ENCODE results near the gene RAB14. TPM values are rescaled to one million over a fixed set of nuclear protein-coding genes. Genes with fewer than 3 reads are reported as not detected.

The RAB14 gene
- total and polyA plus RNA-seq, 10 of the 15 experiments (the other 5 are each of a cell fraction or from before 2014, with no cell fraction given) = 16.7 to 59.9 (median 25.4) TPM

DNA sequence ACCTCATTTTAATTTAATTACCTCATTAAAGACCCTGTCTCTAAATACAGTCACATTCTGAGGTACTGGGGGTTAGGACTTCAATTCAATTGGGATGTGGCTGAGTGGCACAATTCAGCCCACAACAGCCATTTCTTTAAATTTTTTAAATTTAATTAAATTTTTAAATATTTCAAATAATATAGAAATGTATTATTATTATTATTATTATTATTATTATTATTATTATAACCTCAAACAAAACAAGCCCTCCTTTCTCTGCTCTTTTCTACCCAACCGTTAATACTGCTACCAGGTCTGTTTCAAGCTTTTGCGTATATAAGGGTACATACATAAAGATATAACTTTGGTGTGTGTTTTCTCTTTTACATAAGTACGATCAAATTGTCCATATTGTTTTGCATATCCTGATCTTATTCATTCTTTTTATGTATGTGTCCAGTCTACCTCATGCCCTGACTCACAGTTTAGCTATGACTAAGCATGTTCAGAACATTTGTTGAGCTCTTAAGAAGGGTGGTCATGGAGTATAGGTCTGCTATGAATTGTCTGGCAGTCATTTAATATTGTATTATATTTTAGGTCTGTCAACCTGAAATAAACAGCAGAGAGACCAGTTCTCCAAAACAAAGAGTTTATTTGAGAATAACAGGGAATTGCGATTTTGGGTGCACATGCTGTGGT, 16.1 kb upstream of the RAB14 start (continued):
- TF ChIP-seq, protein P1, sequence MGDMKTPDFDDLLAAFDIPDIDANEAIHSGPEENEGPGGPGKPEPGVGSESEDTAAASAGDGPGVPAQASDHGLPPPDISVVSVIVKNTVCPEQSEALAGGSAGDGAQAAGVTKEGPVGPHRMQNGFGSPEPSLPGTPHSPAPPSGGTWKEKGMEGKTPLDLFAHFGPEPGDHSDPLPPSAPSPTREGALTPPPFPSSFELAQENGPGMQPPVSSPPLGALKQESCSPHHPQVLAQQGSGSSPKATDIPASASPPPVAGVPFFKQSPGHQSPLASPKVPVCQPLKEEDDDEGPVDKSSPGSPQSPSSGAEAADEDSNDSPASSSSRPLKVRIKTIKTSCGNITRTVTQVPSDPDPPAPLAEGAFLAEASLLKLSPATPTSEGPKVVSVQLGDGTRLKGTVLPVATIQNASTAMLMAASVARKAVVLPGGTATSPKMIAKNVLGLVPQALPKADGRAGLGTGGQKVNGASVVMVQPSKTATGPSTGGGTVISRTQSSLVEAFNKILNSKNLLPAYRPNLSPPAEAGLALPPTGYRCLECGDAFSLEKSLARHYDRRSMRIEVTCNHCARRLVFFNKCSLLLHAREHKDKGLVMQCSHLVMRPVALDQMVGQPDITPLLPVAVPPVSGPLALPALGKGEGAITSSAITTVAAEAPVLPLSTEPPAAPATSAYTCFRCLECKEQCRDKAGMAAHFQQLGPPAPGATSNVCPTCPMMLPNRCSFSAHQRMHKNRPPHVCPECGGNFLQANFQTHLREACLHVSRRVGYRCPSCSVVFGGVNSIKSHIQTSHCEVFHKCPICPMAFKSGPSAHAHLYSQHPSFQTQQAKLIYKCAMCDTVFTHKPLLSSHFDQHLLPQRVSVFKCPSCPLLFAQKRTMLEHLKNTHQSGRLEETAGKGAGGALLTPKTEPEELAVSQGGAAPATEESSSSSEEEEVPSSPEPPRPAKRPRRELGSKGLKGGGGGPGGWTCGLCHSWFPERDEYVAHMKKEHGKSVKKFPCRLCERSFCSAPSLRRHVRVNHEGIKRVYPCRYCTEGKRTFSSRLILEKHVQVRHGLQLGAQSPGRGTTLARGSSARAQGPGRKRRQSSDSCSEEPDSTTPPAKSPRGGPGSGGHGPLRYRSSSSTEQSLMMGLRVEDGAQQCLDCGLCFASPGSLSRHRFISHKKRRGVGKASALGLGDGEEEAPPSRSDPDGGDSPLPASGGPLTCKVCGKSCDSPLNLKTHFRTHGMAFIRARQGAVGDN (IDR thresholded peaks at IDR 0.05) = no peak
- TF ChIP-seq PML (IDR thresholded peaks at IDR 0.05; ENCODE audit: low read length) (peak; percentile 22; the same call in 1 of the 2 replicates), FOXM1 (IDR thresholded peaks at IDR 0.05; ENCODE audit: low read depth, low read length) (0 out of 2 replicates have a peak, but pooled peaks have one; percentile 42), ZNF384 (IDR thresholded peaks at IDR 0.05; ENCODE audit: borderline replicate concordance, low read depth, low read length) (no peak), SREBF1 (IDR thresholded peaks at IDR 0.05; ENCODE audit: low read length) (no peak), RAD21 (IDR thresholded peaks at IDR 0.05; ENCODE audit: insufficient read depth, low read depth, low read length) (no peak), POU2F2 (IDR thresholded peaks at IDR 0.05; ENCODE audit: borderline replicate concordance, low read depth, low read length) (no peak; the same call in 2 of the 3 replicates), SKIL (IDR thresholded peaks at IDR 0.05; ENCODE audit: low read depth, poor library complexity, severe bottlenecking) (peak; percentile 45), CREM (IDR thresholded peaks at IDR 0.05; ENCODE audit: low read depth) (peak; percentile 66), GABPA (IDR thresholded peaks at IDR 0.05; ENCODE audit: low read depth) (peak; percentile 49; the same call in 1 of the 2 replicates), IKZF2 (IDR thresholded peaks at IDR 0.05) (peak in 1 of 2 experiments; percentile 27; a peak in 1 of 4 replicates), JUNB (IDR thresholded peaks at IDR 0.05) (peak; percentile 98), RUNX3 (IDR thresholded peaks at IDR 0.05; ENCODE audit: low read length) (peak; percentile 58; the same call in 1 of the 2 replicates), EP300 (IDR thresholded peaks at IDR 0.05; ENCODE audit: borderline replicate concordance in 1 of 2, control insufficient read depth in 1 of 2, low read depth in 2 of 2, low read length in 2 of 2) (peak in 1 of 2 experiments; percentile 82; a peak in 1 of 4 replicates)
- TF ChIP-seq, protein P2, sequence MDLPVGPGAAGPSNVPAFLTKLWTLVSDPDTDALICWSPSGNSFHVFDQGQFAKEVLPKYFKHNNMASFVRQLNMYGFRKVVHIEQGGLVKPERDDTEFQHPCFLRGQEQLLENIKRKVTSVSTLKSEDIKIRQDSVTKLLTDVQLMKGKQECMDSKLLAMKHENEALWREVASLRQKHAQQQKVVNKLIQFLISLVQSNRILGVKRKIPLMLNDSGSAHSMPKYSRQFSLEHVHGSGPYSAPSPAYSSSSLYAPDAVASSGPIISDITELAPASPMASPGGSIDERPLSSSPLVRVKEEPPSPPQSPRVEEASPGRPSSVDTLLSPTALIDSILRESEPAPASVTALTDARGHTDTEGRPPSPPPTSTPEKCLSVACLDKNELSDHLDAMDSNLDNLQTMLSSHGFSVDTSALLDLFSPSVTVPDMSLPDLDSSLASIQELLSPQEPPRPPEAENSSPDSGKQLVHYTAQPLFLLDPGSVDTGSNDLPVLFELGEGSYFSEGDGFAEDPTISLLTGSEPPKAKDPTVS (IDR thresholded peaks at IDR 0.05; ENCODE audit: low read depth, low read length) = no peak
